ENCODE measurements around the gene KIF21B. TPM values are rescaled to one million over a fixed set of nuclear protein-coding genes. Genes with fewer than 3 reads are reported as not detected.

KIF21B gene
- total and polyA plus RNA-seq, 9 of the 15 experiments (the other 6 are each of a cell fraction or from before 2014, with no cell fraction given) = 0.46 to 13.4 (median 5.9) TPM

DNA sequence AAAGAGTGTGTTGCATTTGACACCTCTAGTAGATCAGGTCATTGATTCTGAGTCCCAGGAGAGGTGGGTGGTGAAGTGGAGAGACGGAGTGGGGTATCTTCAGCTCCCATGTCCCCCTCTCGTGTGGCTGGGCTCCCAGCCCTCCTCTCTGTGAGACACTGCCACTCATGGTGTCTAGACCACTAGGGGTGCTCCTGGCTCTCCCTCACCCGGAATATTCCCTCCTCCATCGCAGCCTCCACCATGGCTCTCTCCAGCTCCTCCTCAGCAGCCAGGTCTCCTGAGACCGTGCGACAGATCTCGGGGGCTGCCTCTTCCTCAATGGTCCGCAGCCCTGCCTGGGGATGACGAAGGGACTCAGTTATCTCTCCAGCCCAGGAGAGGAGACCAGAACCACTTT lies 20.6 kb upstream of the KIF21B start:
- peaks cover 8 to 27% of the 10 kb centered on the region in 2 experiments; a peak in 3 of 5 replicates for H3K27me3 ChIP-seq (ENCODE audit: control insufficient read depth in 2 of 2, insufficient read depth in 2 of 2, low read length in 2 of 2)
- H3K9me3 ChIP-seq (replicated peaks; ENCODE audit: control insufficient read depth, insufficient read depth, low read depth, low read length) = no peaks in the 10 kb centered on the region
- ATAC-seq (peak; percentile 24; the same call in 2 of the 3 replicates), DNase-seq (ENCODE audit: extremely low read depth in 1 of 4, low spot score in 3 of 4) (peak in 1 of 4 experiments; percentile 37), FAIRE-seq (no peak)
- H3K9me1 ChIP-seq (ENCODE audit: control insufficient read depth, insufficient read depth, low read length) = no peaks in the 10 kb centered on the region
- intact Hi-C loops (cut with micrococcal nuclease) = loop anchor here (5.0 to 10.0 kb wide), 3 partner anchors 71 to 479 kb away; partner anchors contain the start of genes CACNA1S and KIF14
- no peaks in the 10 kb centered on the region for H3K4me1 ChIP-seq (replicated peaks in 1 of 2; ENCODE audit: control insufficient read depth in 2 of 2, insufficient read depth in 2 of 2, low read length in 2 of 2)
- POLR2A ChIA-PET = interaction anchor here (0.6 to 0.8 kb wide), 2 partner anchors 15 to 73 kb away, joined by 3 to 4 read pairs; no protein-coding TSS in a partner anchor
- WGBS (ENCODE audit: insufficient coverage, low coverage, missing lambda C conversion rate) = 5% methylated on average over 9 of the region's 9 CpGs
- H3K79me2 ChIP-seq (ENCODE audit: control insufficient read depth, insufficient read depth, low read length) = no peaks in the 10 kb centered on the region
- H4K20me1 ChIP-seq (replicated peaks; ENCODE audit: control insufficient read depth, insufficient read depth, low read length) = peaks cover 6% of the 10 kb centered on the region; the same call in 1 of the 2 replicates
- H2AFZ ChIP-seq (ENCODE audit: low read depth, low read length) = no peak overlapping the region
- no peak overlapping the region for H3K9ac ChIP-seq (ENCODE audit: insufficient read depth in 1 of 2, low read depth in 2 of 2, low read length in 2 of 2)
- H3K27ac ChIP-seq (ENCODE audit: extremely low read depth, low read depth, low read length) = no peak overlapping the region
- CTCF ChIA-PET (ENCODE audit: low intra/inter-chr PET ratio) = interaction anchor here (1.1 to 4.3 kb wide), 2 partner anchors 72 to 422 kb away, joined by 3 to 76 read pairs; no protein-coding TSS in a partner anchor
- BruUV-seq (replicated peaks) = no TSS peak
- no peak overlapping the region for H3K4me2 ChIP-seq (ENCODE audit: insufficient read depth, low read length)
- no peaks in the 10 kb centered on the region for H3K36me3 ChIP-seq (ENCODE audit: control insufficient read depth, insufficient read depth, low read length)
- H3K4me3 ChIP-seq = no peak overlapping the region
- in situ Hi-C loops (cut with MboI) = loop anchor here (5.0 kb wide), 1 partner anchor 67 kb away; no protein-coding TSS in a partner anchor
- TF ChIP-seq ZNF263 (CRISPR knock-in tag; IDR thresholded peaks at IDR 0.05; ENCODE audit: borderline replicate concordance) (peak; percentile 82), NONO (IDR thresholded peaks at IDR 0.05; ENCODE audit: low read depth in 2 of 2, low read length in 1 of 2) (no peak)
- TF ChIP-seq, protein P1, sequence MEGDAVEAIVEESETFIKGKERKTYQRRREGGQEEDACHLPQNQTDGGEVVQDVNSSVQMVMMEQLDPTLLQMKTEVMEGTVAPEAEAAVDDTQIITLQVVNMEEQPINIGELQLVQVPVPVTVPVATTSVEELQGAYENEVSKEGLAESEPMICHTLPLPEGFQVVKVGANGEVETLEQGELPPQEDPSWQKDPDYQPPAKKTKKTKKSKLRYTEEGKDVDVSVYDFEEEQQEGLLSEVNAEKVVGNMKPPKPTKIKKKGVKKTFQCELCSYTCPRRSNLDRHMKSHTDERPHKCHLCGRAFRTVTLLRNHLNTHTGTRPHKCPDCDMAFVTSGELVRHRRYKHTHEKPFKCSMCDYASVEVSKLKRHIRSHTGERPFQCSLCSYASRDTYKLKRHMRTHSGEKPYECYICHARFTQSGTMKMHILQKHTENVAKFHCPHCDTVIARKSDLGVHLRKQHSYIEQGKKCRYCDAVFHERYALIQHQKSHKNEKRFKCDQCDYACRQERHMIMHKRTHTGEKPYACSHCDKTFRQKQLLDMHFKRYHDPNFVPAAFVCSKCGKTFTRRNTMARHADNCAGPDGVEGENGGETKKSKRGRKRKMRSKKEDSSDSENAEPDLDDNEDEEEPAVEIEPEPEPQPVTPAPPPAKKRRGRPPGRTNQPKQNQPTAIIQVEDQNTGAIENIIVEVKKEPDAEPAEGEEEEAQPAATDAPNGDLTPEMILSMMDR (IDR thresholded peaks at IDR 0.05 in 2 of 3, conservative IDR thresholded peaks at IDR 0.05 in 1 of 3; ENCODE audit: insufficient read depth in 2 of 3, low read depth in 1 of 3, low read length in 3 of 3) = 0 out of 6 replicates have a peak, but pooled peaks of 2 of the 3 experiments have one; percentile 12 to 15
